22Rv1 (cell line): ENCODE results near the gene NTN1.

Experiments
- H3K27ac ChIP-seq: fragments of 450-650 bp; 2 replicates; pipeline ENCODE4 v1.5.1; 2017
- CTCF ChIP-seq: fragments of 450-650 bp; IDR thresholded peaks from 2 replicates; pipeline ENCODE4 v1.5.1; 2017; ENCODE audit warnings: mild to moderate bottlenecking
- ZFX ChIP-seq: fragments of 450-650 bp; IDR thresholded peaks from 2 replicates; pipeline ENCODE4 v1.6.1; 2017; ENCODE audit warnings: antibody characterized with exemption, borderline replicate concordance

NTN1 gene

GRCh38 chr17:9236286-9237052 is 215.2 kb downstream of the NTN1 start:
- no peak overlapping the region for H3K27ac ChIP-seq
- TF ChIP-seq CTCF (no peak), ZFX (no peak)

- no peak overlapping the region for H3K27ac ChIP-seq
- TF ChIP-seq CTCF (no peak), ZFX (no peak)
Measured at GRCh38 chr17:9237053-9237410, 215.7 kb downstream of the NTN1 start.

- TF ChIP-seq ZFX (no peak), CTCF (no peak)
- H3K27ac ChIP-seq = no peak overlapping the region
Measured at GRCh38 chr17:9237661-9238301, 216.5 kb downstream of the NTN1 start.

GRCh38 chr17:9238340-9239245 is 217.3 kb downstream of the NTN1 start:
- TF ChIP-seq ZFX (no peak), CTCF (no peak)
- no peak overlapping the region for H3K27ac ChIP-seq

- no peak overlapping the region for H3K27ac ChIP-seq
- TF ChIP-seq ZFX (no peak), CTCF (no peak)
Measured at GRCh38 chr17:9239246-9239792, 218.0 kb downstream of the NTN1 start.

- peak overlapping the region; percentile 34 for H3K27ac ChIP-seq
- no peak for TF ChIP-seq ZFX
- TF ChIP-seq CTCF = no peak
Measured at GRCh38 chr17:9239793-9240658, 218.7 kb downstream of the NTN1 start.
